ENCODE measurements around the gene LCE2D.
A peak's percentile ranks its signal among the peaks of the same experiment; 100 is the strongest.
"Not testable (repeated sequence)": the region's sequence is repeated elsewhere in the genome, so short reads cannot be mapped to it uniquely, and the experiment has no call there.

Gene LCE2D, protein sequence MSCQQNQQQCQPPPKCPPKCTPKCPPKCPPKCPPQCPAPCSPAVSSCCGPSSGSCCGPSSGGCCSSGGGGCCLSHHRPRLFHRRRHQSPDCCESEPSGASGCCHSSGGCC

DNA sequence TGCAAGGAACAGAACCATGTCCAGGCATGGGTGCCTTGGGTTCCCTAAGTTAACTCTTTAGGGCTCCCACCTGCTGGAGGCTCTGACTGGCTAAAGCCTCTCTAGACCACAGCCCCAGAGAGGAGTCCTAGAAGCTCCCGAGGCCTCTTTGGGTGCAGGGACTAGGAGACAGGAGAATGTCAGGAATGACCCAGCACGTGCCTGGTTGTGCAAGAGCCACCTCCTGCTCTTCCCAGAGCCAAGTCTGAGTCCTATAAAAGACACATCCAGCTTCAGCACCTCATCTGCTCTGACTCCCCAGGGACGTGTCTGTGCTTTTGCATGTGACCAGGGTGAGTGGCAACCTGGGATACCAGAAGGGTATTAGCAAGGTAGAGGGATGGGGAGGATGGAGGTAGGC is at the start of gene LCE2D:
Gene LCE2D, plus strand, starts transcription at position 283 of the 400 bp plus-strand sequence. CDS start 726 bp downstream, outside the sequence.
- DNase-seq = no peak

DNA sequence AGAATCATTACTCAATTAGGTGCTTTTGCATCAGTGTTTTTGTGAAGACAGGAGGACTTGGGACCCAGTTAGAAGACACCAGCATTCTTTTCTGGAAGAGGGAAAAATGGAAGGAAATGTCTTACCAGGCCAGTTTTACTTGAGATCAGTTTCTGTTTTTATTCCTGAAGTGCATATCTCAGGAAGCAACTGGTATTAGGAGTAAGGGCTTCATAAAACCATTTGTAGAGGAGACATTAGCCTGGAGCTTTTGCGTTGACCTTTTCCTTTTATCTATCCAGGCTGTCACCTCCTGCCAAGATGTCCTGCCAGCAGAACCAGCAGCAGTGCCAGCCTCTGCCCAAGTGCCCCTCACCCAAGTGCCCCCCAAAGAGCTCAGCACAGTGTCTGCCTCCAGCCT is 49.7 kb upstream of the LCE2D start, which contains the start of gene LCE3B:
Gene LCE3B, plus strand, starts transcription at position 301 of the 400 bp plus-strand sequence. Its CDS starts 0 bp downstream, at position 301.
- no peak for DNase-seq

DNA sequence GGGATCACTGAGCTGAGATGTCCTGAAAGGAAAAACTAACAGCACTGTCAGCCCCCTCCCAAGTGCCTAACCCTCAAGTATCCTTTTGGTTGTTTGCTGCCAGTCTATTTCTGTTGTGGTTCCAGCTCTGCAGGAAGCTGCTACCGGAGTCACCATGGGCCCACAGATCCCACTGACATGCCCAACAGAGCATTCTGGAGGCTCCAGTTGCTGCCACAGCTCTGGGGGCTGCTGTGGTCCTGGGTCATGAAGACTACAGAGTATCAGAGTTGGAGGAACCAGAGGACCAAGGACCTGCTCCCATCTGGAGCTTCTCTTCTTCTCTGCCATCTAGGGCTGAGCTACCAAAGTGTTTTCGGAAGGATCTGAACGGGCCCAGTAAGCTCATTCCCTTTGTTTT is 41.2 kb upstream of the LCE2D start:
- DNase-seq = no peak

DNA sequence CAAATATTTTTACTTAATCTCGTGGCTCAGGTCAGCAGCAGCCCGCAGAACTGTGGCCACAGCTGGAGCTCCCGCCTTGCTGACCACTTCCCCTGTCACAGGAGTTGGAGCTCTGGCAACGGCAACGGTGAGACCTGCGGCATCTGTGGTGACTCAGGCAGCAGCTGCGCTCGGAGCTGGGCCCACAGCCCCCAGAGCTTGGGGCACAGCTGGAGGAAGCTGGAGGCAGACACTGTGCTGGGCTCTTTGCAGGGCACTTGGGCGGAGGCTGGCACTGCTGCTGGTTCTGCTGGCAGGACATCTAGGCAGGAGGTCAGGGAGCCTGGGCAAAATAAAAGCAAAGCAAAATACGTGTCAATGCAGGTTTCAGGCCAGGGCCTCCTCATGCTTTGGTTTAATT is 40.4 kb upstream of the LCE2D start, which contains the start of gene LCE3A:
Gene LCE3A, minus strand, starts transcription at position 301 of the 400 bp plus-strand sequence. Its CDS starts 0 bp downstream, at position 301.
- no peak for DNase-seq

GRCh38 chr1:152623203-152623844 is 39.9 kb upstream of the LCE2D start:
- DNase-seq = no peak

DNA sequence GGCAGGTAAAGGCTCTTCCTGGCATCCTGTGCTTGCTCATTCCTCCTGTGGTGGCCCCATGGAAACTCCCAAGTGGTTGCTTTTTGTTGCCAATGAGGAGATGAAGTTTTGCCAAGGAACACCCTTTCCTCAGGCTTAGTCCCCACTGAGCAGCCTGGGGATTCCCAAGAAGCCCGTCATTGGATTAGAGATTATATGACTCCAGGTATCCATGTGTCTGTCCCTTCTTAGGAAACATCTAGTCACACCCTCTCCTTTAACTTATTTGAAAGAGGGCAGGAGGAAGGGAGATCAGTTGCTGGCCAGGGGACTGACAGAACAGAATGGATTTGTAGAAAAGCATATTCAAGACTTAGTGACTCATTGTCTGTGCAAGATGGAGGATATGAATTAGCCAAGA is 36.4 kb upstream of the LCE2D start:
- no peak for DNase-seq

DNA sequence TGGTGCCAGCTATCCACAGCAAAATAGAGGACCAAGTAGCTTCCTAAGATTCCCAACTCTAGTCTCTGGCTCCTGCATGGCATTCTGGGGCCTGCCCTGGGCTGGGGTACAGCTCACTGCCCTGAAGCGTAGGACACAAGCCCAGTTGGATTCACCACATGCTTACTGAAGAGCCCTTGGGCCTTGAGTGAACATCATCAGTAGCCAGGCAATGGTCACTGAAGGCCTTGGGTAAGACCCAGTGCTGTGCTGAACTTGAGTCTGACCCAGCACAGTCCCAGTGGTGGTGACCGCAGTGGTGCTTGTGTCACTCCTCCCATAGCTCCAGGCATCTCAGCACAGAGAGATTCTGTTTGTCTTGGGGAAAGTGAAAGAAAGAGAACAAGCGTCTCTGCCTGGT is 32.6 kb upstream of the LCE2D start:
- DNase-seq = no peak

- no peak for DNase-seq
These were observed 22.8 kb upstream of the LCE2D start for GRCh38 chr1:152640351-152640750.

DNA sequence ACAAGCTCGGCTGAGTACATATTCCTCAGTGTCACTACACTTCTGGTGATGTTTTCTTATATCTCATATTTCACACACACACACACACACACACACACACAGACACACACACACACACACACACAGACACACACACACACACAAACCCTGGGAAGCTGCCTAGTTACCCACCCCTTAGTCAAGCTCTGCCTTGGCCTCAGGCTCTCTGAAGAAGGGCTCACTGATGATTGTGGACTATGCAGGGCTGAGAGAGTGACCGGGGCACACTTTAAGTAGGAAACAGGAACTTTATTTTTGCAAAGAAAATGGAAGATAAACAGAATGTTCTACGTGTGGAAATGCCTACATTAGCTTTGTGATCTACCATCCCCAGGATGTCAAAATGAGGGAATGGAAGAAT is 19.2 kb upstream of the LCE2D start:
- no peak for DNase-seq

DNA sequence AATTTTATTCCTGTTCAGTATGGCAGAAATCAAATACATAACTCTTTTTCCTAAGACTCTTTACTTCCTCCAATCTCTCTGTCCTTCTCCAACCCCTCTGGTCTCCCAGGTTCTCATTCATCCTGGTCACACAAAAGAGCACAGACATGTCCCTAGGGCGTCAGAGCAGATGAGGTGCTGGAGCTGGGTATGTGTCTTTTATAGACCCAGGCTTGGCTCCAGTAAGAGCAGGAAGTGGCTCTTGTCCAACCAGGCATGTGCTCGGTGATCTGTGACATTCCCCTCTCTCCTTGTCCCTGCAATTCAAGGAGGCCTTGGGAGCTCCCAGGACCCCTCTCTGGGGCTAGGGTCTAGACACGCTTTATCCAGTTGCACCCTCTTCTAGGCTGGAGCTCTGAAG is 18.0 kb upstream of the LCE2D start:
- DNase-seq = no peak

DNA sequence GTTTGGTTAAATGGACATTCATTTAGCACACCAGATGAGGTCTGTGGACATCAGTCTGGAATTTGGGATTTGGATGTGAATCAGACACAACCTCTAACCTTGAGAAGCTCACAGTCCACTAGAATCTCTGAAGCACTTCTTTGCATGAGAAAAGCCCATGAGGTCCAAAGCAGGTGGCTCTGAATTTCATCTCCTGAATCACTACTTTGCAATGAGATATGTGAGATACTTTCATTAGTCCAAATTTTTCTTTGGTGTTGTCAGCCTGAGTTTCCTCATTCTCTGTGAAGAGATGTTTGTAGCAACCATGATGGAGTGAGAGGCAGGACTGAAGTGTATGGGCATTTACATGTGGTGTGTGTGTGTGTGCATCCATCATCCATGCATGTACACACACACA is 16.5 kb upstream of the LCE2D start:
- DNase-seq = no peak

- DNase-seq = peak; percentile 19
These were observed 9.1 kb upstream of the LCE2D start for GRCh38 chr1:152654110-152654509.

DNA sequence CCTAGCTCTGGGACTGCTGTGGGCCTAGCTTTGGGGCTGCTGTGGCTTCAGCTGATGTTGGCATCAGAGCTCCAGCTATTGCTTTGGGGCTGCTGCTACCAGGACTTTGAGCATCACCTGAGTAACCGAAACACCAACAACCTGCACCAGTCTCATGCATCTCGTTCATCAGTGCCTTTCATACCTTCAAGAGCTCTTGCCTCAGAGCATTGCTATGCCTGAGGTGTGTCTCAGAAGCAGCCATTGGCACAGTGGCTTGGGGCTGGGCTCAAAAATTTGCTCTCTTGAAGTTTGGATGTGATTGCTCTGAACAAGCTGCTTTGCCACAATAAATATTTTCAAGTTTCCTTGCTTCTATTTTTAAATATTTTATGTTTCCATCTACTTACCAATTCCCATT is 6.7 kb upstream of the LCE2D start:
- no peak for DNase-seq

DNA sequence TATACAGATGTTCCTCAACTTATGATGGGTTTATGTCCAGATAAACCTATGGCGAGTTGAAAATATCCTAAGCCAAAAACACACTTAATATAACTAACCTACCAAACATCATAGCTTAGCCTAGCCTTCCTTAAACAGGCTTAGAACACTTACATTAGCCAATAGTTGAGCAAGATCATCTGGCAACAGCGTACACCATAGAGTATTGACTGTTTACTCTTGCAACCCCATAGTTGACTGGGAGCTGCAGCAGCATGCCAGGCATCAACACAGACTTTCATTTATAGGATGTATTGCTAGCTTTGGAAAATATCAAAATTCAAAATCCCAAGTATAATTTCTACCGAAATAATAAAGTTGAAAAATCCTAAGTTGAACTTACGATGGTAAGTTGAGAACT is 5.5 kb upstream of the LCE2D start:
- no peak for DNase-seq

- no peak for DNase-seq
These were observed 4.5 kb upstream of the LCE2D start for GRCh38 chr1:152658649-152659048.

- not testable (repeated sequence) for DNase-seq
These were observed 3.0 kb downstream of the LCE2D start for GRCh38 chr1:152666171-152666570.

DNA sequence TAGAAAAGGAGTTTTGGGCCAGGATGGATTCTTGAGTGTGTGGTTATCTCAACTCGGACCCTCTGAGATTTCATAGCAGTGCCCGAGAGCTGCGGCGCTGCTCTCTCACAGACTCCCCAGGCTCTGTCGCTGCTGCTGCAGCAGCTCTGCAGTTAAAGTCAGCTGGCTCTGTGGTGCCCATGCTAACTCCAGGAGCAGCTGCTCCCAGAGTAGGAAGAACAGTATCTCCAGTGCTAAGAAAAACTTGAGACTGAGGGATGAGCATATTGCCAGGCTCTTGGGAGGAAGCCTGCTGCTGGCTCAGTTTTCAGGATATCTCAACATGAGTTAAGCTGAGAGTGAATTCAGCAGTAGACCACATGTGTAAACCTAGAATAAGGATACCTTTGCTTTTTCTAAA is 4.5 kb downstream of the LCE2D start:
- DNase-seq = no peak

- DNase-seq = no peak
These were observed 9.8 kb downstream of the LCE2D start for GRCh38 chr1:152673016-152673415.

DNA sequence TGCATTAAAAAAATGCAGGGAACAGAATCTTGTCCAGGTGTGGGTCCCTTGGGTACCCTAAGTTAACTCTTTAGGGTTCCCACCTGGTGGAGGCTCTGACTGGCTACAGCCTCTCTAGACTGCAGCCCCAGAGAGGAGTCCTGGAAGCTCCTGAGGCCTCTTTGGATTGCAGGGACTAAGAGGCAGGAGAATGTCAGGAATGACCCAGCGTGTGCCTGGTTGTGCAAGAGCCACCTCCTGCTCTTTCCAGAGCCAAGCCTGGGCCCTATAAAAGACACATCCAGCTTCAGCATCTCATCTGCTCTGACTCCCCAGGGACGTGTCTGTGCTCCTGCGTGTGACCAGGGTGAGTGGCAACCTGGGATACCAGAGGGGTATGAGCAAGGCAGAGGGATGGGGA is 11.8 kb downstream of the LCE2D start, which contains the start of gene LCE2C:
Gene LCE2C, plus strand, starts transcription at position 297 of the 400 bp plus-strand sequence. CDS start 737 bp downstream, outside the sequence.
- not testable (repeated sequence) for DNase-seq

- DNase-seq = no peak
These were observed 16.3 kb downstream of the LCE2D start for GRCh38 chr1:152679459-152679858.

DNA sequence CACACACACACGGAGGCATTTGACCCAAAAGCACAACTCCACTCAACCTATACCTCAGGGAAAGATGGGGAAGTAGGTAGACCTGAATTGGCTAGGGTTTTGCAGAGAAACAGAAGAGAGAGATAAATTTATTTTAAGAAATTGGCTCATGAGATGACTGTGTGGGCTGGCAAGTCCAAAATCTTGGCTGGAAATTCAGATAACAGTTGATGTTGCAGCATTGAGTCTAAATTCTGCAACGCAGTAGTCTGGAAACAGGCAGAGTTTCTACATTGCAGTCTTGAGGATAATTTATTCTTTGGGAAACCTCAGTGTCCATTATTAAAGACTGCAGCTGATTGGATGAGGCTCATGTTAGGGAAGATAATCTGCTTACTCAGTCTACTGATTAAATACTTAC is 18.4 kb downstream of the LCE2D start:
- no peak for DNase-seq

DNA sequence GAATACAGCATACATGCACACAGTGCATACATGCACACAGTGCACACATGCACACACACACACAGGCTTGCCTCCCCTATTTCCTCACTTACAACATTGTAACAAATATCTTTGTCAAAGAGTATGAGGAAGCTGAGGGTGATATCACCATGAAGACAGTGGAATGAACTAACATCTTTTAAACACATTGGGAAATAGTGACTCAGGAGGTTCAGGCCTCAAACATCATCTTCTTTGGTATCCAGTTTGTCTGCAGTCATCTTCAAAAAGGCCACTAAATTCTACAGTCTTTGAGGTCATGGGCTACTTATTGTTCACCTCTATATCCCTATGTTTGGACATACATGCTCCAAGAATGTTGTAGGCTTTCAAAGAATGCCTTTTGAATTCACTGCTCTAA is 20.7 kb downstream of the LCE2D start:
- DNase-seq = no peak

DNA sequence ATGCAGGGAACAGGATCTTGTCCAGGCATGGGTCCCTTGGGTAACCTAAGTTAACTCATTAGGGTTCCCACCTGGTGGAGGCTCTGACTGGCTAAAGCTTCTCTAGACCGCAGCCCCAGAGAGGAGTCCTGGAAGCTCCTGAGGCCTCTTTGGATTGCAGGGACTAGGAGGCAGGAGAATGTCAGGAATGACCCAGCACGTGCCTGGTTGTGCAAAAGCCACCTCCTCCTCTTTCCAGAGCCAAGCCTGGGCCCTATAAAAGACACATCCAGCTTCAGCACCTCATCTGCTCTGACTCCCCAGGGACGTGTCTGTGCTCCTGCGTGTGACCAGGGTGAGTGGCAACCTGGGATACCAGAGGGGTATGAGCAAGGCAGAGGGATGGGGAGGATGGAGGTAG is 22.6 kb downstream of the LCE2D start, which contains the start of gene LCE2B:
Gene LCE2B, plus strand, starts transcription at position 301 of the 400 bp plus-strand sequence. CDS start 721 bp downstream, outside the sequence.
- not testable (repeated sequence) for DNase-seq
